LNCaP clone FGC (cell line): ENCODE measurements around the gene ITPRID1.

Experiments
- DNase-seq: peaks from one replicate; pipeline ENCODE4 v3.0.0-alpha.2; 2011; ENCODE audit warnings: low read depth
- H3K4me3 ChIP-seq: 2 replicates; pipeline ENCODE4 v1.5.1; 2011; ENCODE audit warnings: mild to moderate bottlenecking, low read depth, low read length, control low read depth
- CTCF ChIP-seq: IDR thresholded peaks from 2 replicates; pipeline ENCODE4 v1.5.1; 2012; ENCODE audit warnings: mild to moderate bottlenecking; ENCODE audit not compliant: control insufficient read depth, insufficient read depth; ENCODE audit errors: extremely low read depth

Gene ITPRID1

GRCh38 chr7:31640381-31640780 is 126.5 kb downstream of the ITPRID1 start:
- TF ChIP-seq CTCF = no peak
- DNase-seq = no peak
- H3K4me3 ChIP-seq = no peak overlapping the region

GRCh38 chr7:31642681-31643115 is 128.8 kb downstream of the ITPRID1 start:
- no peak for DNase-seq
- TF ChIP-seq CTCF = no peak
- H3K4me3 ChIP-seq = no peak overlapping the region

- no peak for DNase-seq
- TF ChIP-seq CTCF = no peak
- H3K4me3 ChIP-seq = no peak overlapping the region
Observed at GRCh38 chr7:31646942-31647341, 133.1 kb downstream of the ITPRID1 start.

GRCh38 chr7:31647511-31647910 is 133.6 kb downstream of the ITPRID1 start:
- no peak overlapping the region for H3K4me3 ChIP-seq
- DNase-seq = no peak
- TF ChIP-seq CTCF = no peak

GRCh38 chr7:31648288-31648687 is 134.4 kb downstream of the ITPRID1 start:
- no peak for DNase-seq
- H3K4me3 ChIP-seq = no peak overlapping the region
- 0 out of 2 replicates have a peak, but pooled peaks have one; percentile 4 for TF ChIP-seq CTCF

GRCh38 chr7:31648880-31649279 is 135.0 kb downstream of the ITPRID1 start:
- no peak overlapping the region for H3K4me3 ChIP-seq
- DNase-seq = no peak
- TF ChIP-seq CTCF = no peak

- DNase-seq = no peak
- H3K4me3 ChIP-seq = no peak overlapping the region
- no peak for TF ChIP-seq CTCF
Observed at GRCh38 chr7:31651234-31652062, 137.6 kb downstream of the ITPRID1 start.
